ENCODE measurements around the gene CAPN12.

DNA sequence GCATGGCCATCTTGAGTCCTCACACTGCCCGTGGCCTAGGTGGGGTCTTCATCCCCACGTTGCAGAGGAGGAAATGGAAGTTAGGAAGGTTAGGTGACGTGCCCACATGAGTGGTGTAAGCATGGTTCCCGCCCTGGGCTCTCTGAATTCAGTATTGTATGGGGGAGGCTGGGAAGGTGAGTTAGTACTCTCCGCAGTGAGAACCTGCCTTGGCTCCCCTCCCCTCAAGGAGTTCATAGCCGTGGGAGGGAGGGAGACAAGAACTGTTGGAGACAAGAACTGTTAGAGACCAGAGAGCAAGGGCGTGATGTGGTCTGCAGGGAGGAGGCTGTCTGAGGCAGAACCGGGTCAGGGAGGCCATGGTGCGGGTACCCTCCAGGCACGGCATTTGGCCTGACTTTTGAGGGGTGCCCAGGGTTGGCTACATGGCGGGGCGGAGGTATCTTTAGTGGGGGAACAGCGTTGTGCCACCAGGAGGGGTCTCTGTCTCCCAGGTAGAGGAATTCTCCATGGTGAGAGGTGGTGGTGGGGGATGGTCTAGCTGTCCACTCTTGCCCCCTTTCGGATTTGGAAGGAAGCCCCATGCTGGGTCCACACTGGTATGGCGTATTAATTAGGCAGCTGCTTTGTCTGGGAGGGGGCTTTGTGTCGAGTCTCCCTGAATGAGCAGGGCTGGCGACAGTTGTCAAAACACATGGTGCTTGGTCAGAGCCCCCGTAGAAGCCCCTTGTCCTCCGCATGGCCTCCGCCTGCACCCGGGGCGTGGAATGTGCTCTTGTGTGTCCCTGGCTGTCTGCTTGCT lies 45.8 kb downstream of the CAPN12 start:
- TF ChIP-seq CTCF (IDR thresholded peaks at IDR 0.05 in 8 of 11, conservative IDR thresholded peaks at IDR 0.05 in 3 of 11) (no peak), POLR2AphosphoS5 (IDR thresholded peaks at IDR 0.05) (no peak)
